Measurements from ENCODE around the gene USP17L13.
"Not testable (repeated sequence)": the region's sequence is repeated elsewhere in the genome, so short reads cannot be mapped to it uniquely, and the experiment has no call there.

Gene USP17L13

GRCh38 chr4:9224596-9224995, at the start of gene USP17L13:
Gene USP17L13 (plus strand): TSS chr4:9224896. CDS start chr4:9224896, 0 bp downstream.
- DNase-seq = not testable (repeated sequence)

GRCh38 chr4:9210357-9210756, 14.3 kb upstream of the USP17L13 start, which contains the start of gene USP17L10:
Gene USP17L10 (plus strand): TSS chr4:9210657. CDS start chr4:9210657, 0 bp downstream.
- not testable (repeated sequence) for DNase-seq

GRCh38 chr4:9214701-9215100, 10.0 kb upstream of the USP17L13 start:
- not testable (repeated sequence) for DNase-seq

- DNase-seq = not testable (repeated sequence)
These were observed 9.6 kb upstream of the USP17L13 start, which contains the start of gene USP17L11 for GRCh38 chr4:9215105-9215504. Gene USP17L11 (plus strand): TSS chr4:9215405. CDS start chr4:9215405, 0 bp downstream.

- DNase-seq = not testable (repeated sequence)
These were observed 4.8 kb upstream of the USP17L13 start, which contains the start of gene USP17L12 for GRCh38 chr4:9219852-9220251. Gene USP17L12 (plus strand): TSS chr4:9220152. CDS start chr4:9220152, 0 bp downstream.

- not testable (repeated sequence) for DNase-seq
These were observed 5.6 kb downstream of the USP17L13 start for GRCh38 chr4:9230249-9230648.

- not testable (repeated sequence) for DNase-seq
These were observed 9.4 kb downstream of the USP17L13 start, which contains the start of gene USP17L15 for GRCh38 chr4:9234085-9234484. Gene USP17L15 (plus strand): TSS chr4:9234385. CDS start chr4:9234385, 0 bp downstream.

- not testable (repeated sequence) for DNase-seq
These were observed 13.8 kb downstream of the USP17L13 start for GRCh38 chr4:9238461-9238860.

- not testable (repeated sequence) for DNase-seq
These were observed 18.9 kb downstream of the USP17L13 start, which contains the start of gene USP17L17 for GRCh38 chr4:9243579-9243978. Gene USP17L17 (plus strand): TSS chr4:9243879. CDS start chr4:9243879, 0 bp downstream.

GRCh38 chr4:9247953-9248680, 23.4 kb downstream of the USP17L13 start, which contains the start of gene USP17L18:
Gene USP17L18 (plus strand): TSS chr4:9248630. CDS start chr4:9248630, 0 bp downstream.
- DNase-seq = not testable (repeated sequence)

- DNase-seq = not testable (repeated sequence)
These were observed 28.4 kb downstream of the USP17L13 start, which contains the start of gene USP17L19 for GRCh38 chr4:9253078-9253477. Gene USP17L19 (plus strand): TSS chr4:9253378. CDS start chr4:9253378, 0 bp downstream.

- DNase-seq = not testable (repeated sequence)
These were observed 33.1 kb downstream of the USP17L13 start, which contains the start of gene USP17L20 for GRCh38 chr4:9257824-9258223. Gene USP17L20 (plus strand): TSS chr4:9258124. CDS start chr4:9258124, 0 bp downstream.

GRCh38 chr4:9262572-9262971, 37.9 kb downstream of the USP17L13 start, which contains the start of gene USP17L21:
Gene USP17L21 (plus strand): TSS chr4:9262872. CDS start chr4:9262872, 0 bp downstream.
- not testable (repeated sequence) for DNase-seq

- not testable (repeated sequence) for DNase-seq
These were observed 42.6 kb downstream of the USP17L13 start, which contains the start of gene USP17L22 for GRCh38 chr4:9267319-9267718. Gene USP17L22 (plus strand): TSS chr4:9267619. CDS start chr4:9267619, 0 bp downstream.

- DNase-seq = not testable (repeated sequence)
These were observed 47.0 kb downstream of the USP17L13 start for GRCh38 chr4:9271719-9272118.

Measured in NCI-H1092 treated with DMSO at 0.1 percent for 48 hours (cell line).